Neural progenitor cell (in vitro differentiated cells): ENCODE data around the gene MCF2L2. TPM values are rescaled to one million over a fixed set of nuclear protein-coding genes. Genes with fewer than 3 reads are reported as not detected.

ENCODE experiments used
- DNase-seq: peaks from one replicate; pipeline ENCODE4 v3.0.0-alpha.2; 2016; ENCODE audit warnings: low spot score
- H2AFZ ChIP-seq: fragments of 200-600 bp; sonication (generic); replicated peaks from 2 replicates; pipeline ENCODE4 v1.6.1; 2016; ENCODE audit warnings: antibody characterized with exemption
- H3F3A ChIP-seq: fragments of 200-600 bp; sonication (generic); 2 replicates; pipeline ENCODE4 v1.6.1; 2016; ENCODE audit warnings: antibody characterized with exemption, low read depth
- H3K27ac ChIP-seq: fragments of 200-600 bp; sonication (generic); 2 replicates; pipeline ENCODE4 v1.5.1; 2016; ENCODE audit warnings: mild to moderate bottlenecking
- H3K27me3 ChIP-seq: fragments of 200-600 bp; sonication (generic); 2 replicates; pipeline ENCODE4 v1.6.1; 2016; ENCODE audit warnings: mild to moderate bottlenecking, moderate library complexity
- H3K36me3 ChIP-seq: fragments of 200-600 bp; sonication (generic); 2 replicates; pipeline ENCODE4 v1.5.1; 2016
- H3K4me1 ChIP-seq: fragments of 200-600 bp; sonication (generic); 2 replicates; pipeline ENCODE4 v1.6.1; 2016; ENCODE audit warnings: mixed run types
- H3K4me2 ChIP-seq: fragments of 200-600 bp; sonication (generic); 2 replicates; pipeline ENCODE4 v1.6.1; 2016
- H3K4me3 ChIP-seq: fragments of 200-600 bp; sonication (generic); 2 replicates; pipeline ENCODE4 v1.5.1; 2016
- H3K79me2 ChIP-seq: fragments of 200-600 bp; sonication (generic); 2 replicates; pipeline ENCODE4 v1.6.1; 2016; ENCODE audit warnings: low read depth
- H3K9ac ChIP-seq: fragments of 200-600 bp; sonication (generic); 2 replicates; pipeline ENCODE4 v1.6.1; 2016
- H3K9me3 ChIP-seq: fragments of 200-600 bp; sonication (generic); 2 replicates; pipeline ENCODE4 v1.5.1; 2016; ENCODE audit warnings: low read depth
- H4K20me1 ChIP-seq: fragments of 200-600 bp; sonication (generic); 2 replicates; pipeline ENCODE4 v1.6.1; 2016; ENCODE audit warnings: low read depth
- H3K27ac Mint-ChIP-seq: 3 replicates; pipeline ENCODE4 v1.8.0; 2021; ENCODE audit warnings: mixed read lengths
- H3K27me3 Mint-ChIP-seq: 2 replicates; pipeline ENCODE4 v1.8.0; 2022; ENCODE audit warnings: low read depth, mild to moderate bottlenecking, inconsistent platforms, moderate library complexity, mixed read lengths; ENCODE audit not compliant: insufficient read depth
- H3K36me3 Mint-ChIP-seq: 3 replicates; pipeline ENCODE4 v1.8.0; 2021; ENCODE audit warnings: mixed read lengths
- H3K4me1 Mint-ChIP-seq: 3 replicates; pipeline ENCODE4 v1.8.0; 2021; ENCODE audit warnings: mixed read lengths
- H3K4me3 Mint-ChIP-seq: 3 replicates; pipeline ENCODE4 v1.8.0; 2021; ENCODE audit warnings: mild to moderate bottlenecking, moderate library complexity, mixed read lengths
- H3K9me3 Mint-ChIP-seq: 3 replicates; pipeline ENCODE4 v1.8.0; 2020; ENCODE audit warnings: mixed read lengths
- EZH2 ChIP-seq: fragments of 200-600 bp; sonication (generic); IDR thresholded peaks from 2 replicates; pipeline ENCODE4 v1.6.1; 2017; ENCODE audit warnings: antibody characterized with exemption, mild to moderate bottlenecking, moderate library complexity
- EZH2phosphoT487 ChIP-seq: fragments of 200-600 bp; sonication (generic); IDR thresholded peaks from 2 replicates; pipeline ENCODE4 v1.6.1; 2017; ENCODE audit warnings: antibody characterized with exemption
- total RNA-seq: library from RNA; depleted of rRNA; stranded (reverse); fragments of >200 nt; gene quantifications from 2 replicates; pipeline ENCODE4 v1.2.3, GENCODE V29; 2015; ENCODE audit warnings: low replicate concordance
- TF ChIP-seq, protein P1 (sequence below): fragments of 200-600 bp; sonication (generic); IDR thresholded peaks from 2 replicates; pipeline ENCODE4 v1.5.1; 2017; ENCODE audit warnings: antibody characterized with exemption, mild to moderate bottlenecking

The MCF2L2 gene
- total RNA-seq, 1 donor from 2014 or later, result 11.1 TPM

DNA sequence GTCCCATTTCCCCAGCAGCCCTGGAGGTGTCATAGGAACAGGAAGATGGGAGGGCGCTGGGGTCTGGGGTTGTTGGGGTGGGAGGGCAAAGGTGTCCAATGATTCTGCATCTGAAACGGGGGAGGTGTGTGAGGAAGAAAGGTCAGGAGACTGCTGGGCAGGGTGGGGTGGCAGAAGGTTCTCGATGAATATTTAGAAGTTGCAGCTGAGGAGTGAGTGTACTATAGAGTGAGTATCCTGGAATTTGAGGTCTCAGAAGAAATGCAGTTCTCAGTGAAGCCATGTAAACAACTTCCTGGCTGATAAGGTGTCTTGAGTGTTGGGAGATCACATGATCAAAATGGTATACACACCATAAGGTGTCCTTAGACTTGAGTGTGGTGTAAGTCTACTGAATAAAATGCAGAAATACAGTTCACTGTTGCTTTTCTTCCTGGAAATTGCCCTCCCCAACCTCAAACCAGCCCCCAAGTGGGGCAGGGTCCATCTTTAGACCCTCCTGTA lies 165.5 kb downstream of the MCF2L2 start:
- Histone ChIP-seq H3F3A (peaks cover 34% of the 10 kb centered on the region), H3K4me1 (peaks cover 35% of the 10 kb centered on the region), H3K27ac (no peak overlapping the region), H3K79me2 (peaks cover 42% of the 10 kb centered on the region), H2AFZ (no peak overlapping the region), H3K36me3 (no peaks in the 10 kb centered on the region), H3K27me3 (no peaks in the 10 kb centered on the region), H4K20me1 (peaks cover 5% of the 10 kb centered on the region), H3K4me2 (no peak overlapping the region), H3K9ac (no peak overlapping the region), H3K9me3 (no peaks in the 10 kb centered on the region), H3K4me3 (no peak overlapping the region)
- peaks cover 14% of the 10 kb centered on the region for H3K36me3 Mint-ChIP-seq
- H3K4me1 Mint-ChIP-seq, result peaks cover 28% of the 10 kb centered on the region
- DNase-seq, result no peak
- H3K4me3 Mint-ChIP-seq, result no peak overlapping the region
- H3K27me3 Mint-ChIP-seq, result peaks cover 2% of the 10 kb centered on the region
- H3K27ac Mint-ChIP-seq, result no peak overlapping the region
- TF ChIP-seq EZH2, result no peak
- TF ChIP-seq EZH2phosphoT487, result no peak
- no peaks in the 10 kb centered on the region for H3K9me3 Mint-ChIP-seq

- H3K27me3 Mint-ChIP-seq, result peaks cover 2% of the 10 kb centered on the region
- Histone ChIP-seq H3K36me3 (no peaks in the 10 kb centered on the region), H3K79me2 (peaks cover 45% of the 10 kb centered on the region)
Observed at GRCh38 chr3:183261151-183261724, 167.2 kb downstream of the MCF2L2 start.

GRCh38 chr3:183260167-183260904 lies 168.1 kb downstream of the MCF2L2 start:
- Histone ChIP-seq H4K20me1 (peaks cover 5% of the 10 kb centered on the region), H3K79me2 (peaks cover 48% of the 10 kb centered on the region), H3K4me2 (no peak overlapping the region), H3K9ac (no peak overlapping the region), H3K36me3 (no peaks in the 10 kb centered on the region), H3K27me3 (no peaks in the 10 kb centered on the region), H3F3A (peaks cover 28% of the 10 kb centered on the region), H3K27ac (no peak overlapping the region), H3K4me3 (no peak overlapping the region), H3K4me1 (peaks cover 24% of the 10 kb centered on the region), H2AFZ (no peak overlapping the region), H3K9me3 (no peaks in the 10 kb centered on the region)
- Mint-ChIP-seq H3K4me1 (peaks cover 31% of the 10 kb centered on the region), H3K9me3 (no peaks in the 10 kb centered on the region), H3K36me3 (peaks cover 24% of the 10 kb centered on the region), H3K27ac (no peak overlapping the region), H3K4me3 (no peak overlapping the region), H3K27me3 (peaks cover 2% of the 10 kb centered on the region)
- DNase-seq, result no peak
- TF ChIP-seq EZH2phosphoT487 (no peak), EZH2 (no peak)
- TF ChIP-seq, protein P1, sequence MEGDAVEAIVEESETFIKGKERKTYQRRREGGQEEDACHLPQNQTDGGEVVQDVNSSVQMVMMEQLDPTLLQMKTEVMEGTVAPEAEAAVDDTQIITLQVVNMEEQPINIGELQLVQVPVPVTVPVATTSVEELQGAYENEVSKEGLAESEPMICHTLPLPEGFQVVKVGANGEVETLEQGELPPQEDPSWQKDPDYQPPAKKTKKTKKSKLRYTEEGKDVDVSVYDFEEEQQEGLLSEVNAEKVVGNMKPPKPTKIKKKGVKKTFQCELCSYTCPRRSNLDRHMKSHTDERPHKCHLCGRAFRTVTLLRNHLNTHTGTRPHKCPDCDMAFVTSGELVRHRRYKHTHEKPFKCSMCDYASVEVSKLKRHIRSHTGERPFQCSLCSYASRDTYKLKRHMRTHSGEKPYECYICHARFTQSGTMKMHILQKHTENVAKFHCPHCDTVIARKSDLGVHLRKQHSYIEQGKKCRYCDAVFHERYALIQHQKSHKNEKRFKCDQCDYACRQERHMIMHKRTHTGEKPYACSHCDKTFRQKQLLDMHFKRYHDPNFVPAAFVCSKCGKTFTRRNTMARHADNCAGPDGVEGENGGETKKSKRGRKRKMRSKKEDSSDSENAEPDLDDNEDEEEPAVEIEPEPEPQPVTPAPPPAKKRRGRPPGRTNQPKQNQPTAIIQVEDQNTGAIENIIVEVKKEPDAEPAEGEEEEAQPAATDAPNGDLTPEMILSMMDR, result no peak

More at GRCh38 chr3:183261151-183261724, 167.2 kb downstream of the MCF2L2 start:
- Histone ChIP-seq H3K27me3 (no peaks in the 10 kb centered on the region), H3F3A (peaks cover 32% of the 10 kb centered on the region), H3K4me2 (no peak overlapping the region), H2AFZ (no peak overlapping the region), H3K9ac (no peak overlapping the region), H4K20me1 (peaks cover 5% of the 10 kb centered on the region), H3K9me3 (no peaks in the 10 kb centered on the region), H3K4me1 (peaks cover 31% of the 10 kb centered on the region), H3K4me3 (no peak overlapping the region), H3K27ac (no peak overlapping the region)
- DNase-seq, result no peak
- H3K4me3 Mint-ChIP-seq, result no peak overlapping the region
- H3K4me1 Mint-ChIP-seq, result peaks cover 26% of the 10 kb centered on the region
- H3K27ac Mint-ChIP-seq, result no peak overlapping the region
- peaks cover 24% of the 10 kb centered on the region for H3K36me3 Mint-ChIP-seq
- no peaks in the 10 kb centered on the region for H3K9me3 Mint-ChIP-seq
- TF ChIP-seq EZH2, result no peak
- TF ChIP-seq EZH2phosphoT487, result no peak
- TF ChIP-seq, protein P1, result no peak
